GM19455 (cell line): ENCODE data around the gene MFRP.
A peak's percentile ranks its signal among the peaks of the same experiment; 100 is the strongest.
"Not testable (repeated sequence)": the region's sequence is repeated elsewhere in the genome, so short reads cannot be mapped to it uniquely, and the experiment has no call there.

ENCODE experiments used
- ATAC-seq: cut with Tn5 transposase; IDR thresholded peaks from one replicate; pipeline ENCODE4 v1.9.1; 2021; ENCODE audit not compliant: unreplicated experiment

Gene MFRP

GRCh38 chr11:119346605-119347004 is at the start of gene MFRP:
TSS of gene MFRP (minus strand) at chr11:119346705. CDS start at chr11:119346513, 192 bp downstream.
- no peak for ATAC-seq

GRCh38 chr11:119391275-119391674 is 44.8 kb upstream of the MFRP start:
- no peak for ATAC-seq

GRCh38 chr11:119389611-119390254 is 43.2 kb upstream of the MFRP start:
- no peak for ATAC-seq

GRCh38 chr11:119388103-119388502 is 41.6 kb upstream of the MFRP start:
- no peak for ATAC-seq

- no peak for ATAC-seq
Observed at GRCh38 chr11:119384332-119384731, 37.8 kb upstream of the MFRP start.

GRCh38 chr11:119382513-119382912 is 36.0 kb upstream of the MFRP start:
- ATAC-seq: not testable (repeated sequence)

GRCh38 chr11:119382101-119382500 is 35.6 kb upstream of the MFRP start:
- no peak for ATAC-seq

GRCh38 chr11:119381181-119381988 is 34.9 kb upstream of the MFRP start, which contains the start of gene USP2:
TSS of gene USP2 (minus strand) at chr11:119381690. CDS start at chr11:119373480, 8,210 bp downstream.
- peak; percentile 97 for ATAC-seq

- ATAC-seq: no peak
Observed at GRCh38 chr11:119380827-119381180, 34.3 kb upstream of the MFRP start.

- no peak for ATAC-seq
Observed at GRCh38 chr11:119380160-119380826, 33.8 kb upstream of the MFRP start.

GRCh38 chr11:119378851-119379465 is 32.5 kb upstream of the MFRP start:
- ATAC-seq: no peak

- ATAC-seq: no peak
Observed at GRCh38 chr11:119377961-119378667, 31.6 kb upstream of the MFRP start.

- no peak for ATAC-seq
Observed at GRCh38 chr11:119377112-119377901, 30.8 kb upstream of the MFRP start.

- no peak for ATAC-seq
Observed at GRCh38 chr11:119376197-119376847, 29.8 kb upstream of the MFRP start.

GRCh38 chr11:119375337-119376196 is 29.1 kb upstream of the MFRP start:
- ATAC-seq: no peak

- no peak for ATAC-seq
Observed at GRCh38 chr11:119374632-119375336, 28.3 kb upstream of the MFRP start.

GRCh38 chr11:119373921-119374631 is 27.6 kb upstream of the MFRP start:
- ATAC-seq: no peak
